ENCODE results near the gene FAM209A.
"Not testable (repeated sequence)": the region's sequence is repeated elsewhere in the genome, so short reads cannot be mapped to it uniquely, and the experiment has no call there.

The FAM209A gene

DNA sequence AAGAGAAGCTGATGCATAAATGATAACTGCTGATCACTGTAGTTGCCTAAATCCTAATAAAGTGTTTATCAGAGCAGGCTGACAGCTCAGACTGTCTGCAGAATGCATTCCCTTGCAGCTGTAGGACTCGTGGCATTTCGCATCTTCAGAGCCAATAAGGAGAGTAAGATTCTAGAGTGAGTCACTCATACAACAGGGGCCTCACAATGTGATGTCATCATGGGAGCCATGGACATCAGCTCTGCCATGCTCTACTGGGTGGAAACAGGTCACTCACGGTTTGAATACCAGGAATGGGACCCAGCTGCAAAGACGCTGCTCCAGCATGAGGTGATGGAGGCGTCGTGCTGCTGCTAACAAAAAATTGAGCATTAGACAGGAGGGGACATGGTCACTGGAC, 15.9 kb downstream of the FAM209A start:
- no peak for DNase-seq

DNA sequence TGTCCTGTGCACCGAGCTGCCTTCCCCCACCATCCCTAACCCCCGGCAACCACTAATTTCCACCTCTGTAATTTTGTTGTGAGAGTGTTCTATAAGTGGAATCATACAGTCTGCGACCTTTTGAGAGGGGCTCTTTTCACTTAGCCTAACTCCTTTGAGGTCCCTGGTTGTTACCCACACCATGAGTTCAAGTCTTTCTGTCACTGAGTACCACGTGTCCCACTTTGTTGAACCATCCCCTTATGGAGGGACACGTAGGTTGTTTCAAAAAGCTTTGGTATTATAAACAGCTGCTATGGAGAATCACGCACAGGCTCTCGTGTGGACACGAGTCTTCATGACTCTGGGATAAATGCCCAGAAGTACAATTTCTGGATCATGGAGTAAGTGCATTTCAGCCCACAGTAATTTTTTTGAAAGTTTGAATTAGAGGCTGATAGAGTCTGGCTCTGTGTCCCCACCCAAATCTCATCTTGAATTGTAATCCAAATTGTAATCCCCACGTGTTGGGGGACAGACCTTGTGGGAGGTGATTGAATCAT, 18.0 kb downstream of the FAM209A start:
- DNase-seq: no peak

DNA sequence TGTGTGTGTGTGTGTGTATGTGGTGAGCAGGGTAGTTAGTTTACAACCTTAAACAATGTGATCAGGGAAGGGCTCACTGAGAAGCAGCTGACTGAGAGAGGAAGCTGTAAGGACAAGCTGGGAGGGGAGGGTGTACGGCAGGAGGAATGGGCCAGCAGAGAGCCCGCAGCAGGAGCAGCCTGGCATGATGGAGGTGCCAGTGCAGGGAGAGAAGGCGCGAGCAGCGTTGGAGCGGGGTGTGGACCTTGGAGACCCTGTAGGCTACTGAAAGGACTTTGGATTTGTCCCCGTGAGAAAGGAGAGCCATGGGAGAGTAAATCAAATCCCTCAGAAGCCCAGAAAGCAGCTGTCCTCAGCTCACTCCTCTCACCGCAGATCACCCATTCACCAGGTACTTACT, 27.0 kb downstream of the FAM209A start:
- DNase-seq: no peak

DNA sequence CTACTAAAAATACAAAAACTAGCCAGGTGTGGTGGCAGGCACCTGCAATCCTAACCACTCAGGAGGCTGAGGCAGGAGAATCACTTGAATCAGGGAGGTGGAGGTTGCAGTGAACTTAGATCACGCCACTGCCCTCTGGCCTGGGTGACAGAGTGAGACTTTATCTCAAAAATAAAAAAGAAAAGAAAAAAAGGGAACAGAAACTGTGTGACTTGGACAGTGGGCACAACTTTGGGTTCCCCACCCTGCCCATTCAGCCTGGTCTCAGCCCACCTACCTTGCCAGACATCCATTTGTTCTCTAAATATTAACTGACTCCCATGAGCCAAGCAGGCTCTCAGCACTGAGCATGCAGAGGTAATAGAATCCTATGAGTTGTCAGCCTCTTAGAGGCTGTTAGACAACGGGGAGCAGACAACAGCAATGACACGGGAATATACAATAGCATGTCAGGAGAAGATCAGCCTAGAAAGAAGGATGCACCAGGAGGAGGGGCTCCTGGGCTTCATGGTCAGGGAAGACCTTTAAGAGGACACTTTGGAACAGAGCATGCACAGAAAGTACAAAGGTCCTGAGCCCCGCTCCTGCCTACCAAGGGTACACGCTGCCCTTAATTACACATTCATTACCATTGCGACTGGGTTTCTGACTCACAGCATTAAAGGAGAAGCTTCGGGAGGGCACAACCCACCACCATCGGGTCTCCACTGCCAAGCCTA, 28.5 kb downstream of the FAM209A start:
- DNase-seq: no peak

DNA sequence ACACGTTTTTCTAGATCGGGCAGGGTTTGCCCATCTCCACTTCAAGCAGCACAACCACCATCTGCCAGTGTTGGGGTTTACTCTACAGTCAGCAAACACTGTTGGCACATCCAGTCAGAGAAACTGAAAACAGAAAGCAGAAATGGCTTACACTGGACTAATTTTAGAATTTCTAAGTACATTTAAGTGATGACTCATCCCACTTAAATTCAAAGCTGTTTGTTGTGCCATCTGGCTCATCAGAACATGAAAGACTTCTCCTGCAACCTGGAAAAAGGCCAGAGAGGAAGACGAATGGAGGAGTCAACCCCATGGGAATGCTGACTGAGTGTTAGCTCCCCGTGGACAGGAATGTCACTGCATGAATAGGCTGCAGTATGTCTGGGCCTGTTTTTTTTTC, 30.3 kb downstream of the FAM209A start:
- peak in 1 of 5 experiments; percentile 44 for DNase-seq

DNA sequence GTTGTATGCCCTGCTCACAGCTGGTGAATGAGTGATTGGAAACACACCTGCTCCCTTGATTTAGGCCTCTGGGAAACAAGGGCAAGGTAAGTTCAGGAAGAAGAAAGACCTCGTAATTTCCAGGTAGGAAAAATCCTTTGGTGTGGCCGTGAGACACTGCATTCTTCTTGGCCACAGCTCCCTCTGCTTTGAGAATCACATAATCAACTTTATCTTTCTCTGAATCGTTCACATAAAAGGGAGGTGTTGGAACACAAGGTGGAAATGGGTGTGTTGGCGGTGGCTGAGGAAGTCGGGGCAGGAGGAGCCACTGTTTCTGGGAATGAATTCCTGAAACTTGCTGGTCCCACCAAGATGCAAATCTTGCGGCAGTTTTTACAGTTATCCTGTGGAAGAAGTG, 34.4 kb downstream of the FAM209A start:
- no peak for DNase-seq

DNA sequence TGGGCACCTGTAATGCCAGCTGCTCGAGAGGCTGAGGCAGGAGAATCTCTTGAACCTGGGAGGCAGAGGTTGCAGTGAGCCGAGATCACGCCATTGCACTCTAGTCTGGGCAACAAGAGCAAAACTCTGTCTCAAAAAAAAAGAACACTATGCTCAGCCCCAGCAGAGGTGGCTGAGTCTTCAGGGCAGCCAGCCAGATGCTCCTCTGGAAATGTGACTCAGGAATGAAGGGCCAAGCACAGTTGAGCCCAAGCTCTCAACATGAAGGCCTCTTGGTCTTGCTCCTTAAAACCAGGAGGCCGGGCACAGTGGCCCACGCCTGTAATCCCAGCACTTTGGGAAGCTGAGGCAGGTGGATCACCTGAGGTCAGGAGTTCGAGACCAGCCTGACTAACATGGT, 40.0 kb downstream of the FAM209A start:
- not testable (repeated sequence) for DNase-seq

DNA sequence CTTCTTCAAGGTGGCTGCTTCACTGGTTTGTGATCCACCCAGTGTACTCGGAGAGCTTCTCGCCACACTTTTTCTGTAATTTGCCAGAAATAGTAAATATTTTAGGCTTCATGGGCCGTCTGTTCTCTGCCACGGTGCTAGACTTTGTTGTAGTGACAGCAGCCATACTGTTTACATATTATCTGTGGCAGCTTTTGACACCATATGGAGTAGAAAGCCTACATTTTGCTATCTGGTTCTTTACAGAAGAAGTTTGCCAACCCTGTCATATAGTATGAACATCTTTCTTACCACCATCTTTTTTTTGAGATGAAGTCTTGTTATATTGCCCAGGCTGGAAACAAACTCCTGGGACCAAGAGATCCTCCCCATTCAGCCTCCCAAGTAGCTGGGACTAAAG, 41.0 kb downstream of the FAM209A start:
- no peak for DNase-seq

DNA sequence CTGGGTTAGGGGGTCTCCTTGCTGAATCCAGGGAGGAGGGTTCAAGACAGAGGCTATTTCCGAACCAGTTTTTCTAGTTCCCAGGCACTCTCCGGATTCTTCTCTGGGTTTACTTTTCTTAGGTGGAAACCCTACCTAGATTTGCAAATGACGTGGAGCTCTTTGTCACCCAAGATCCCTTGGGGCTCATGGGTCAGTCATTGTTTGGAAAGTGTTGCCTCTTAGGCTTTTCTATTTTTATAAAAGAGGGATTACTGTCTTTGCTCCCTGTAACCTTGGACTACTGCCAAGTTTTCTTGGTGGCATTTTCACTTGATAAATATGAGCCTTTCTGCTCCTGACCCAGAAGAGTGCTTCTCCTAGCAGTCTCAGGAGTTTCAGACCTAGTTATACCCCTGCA, 42.1 kb downstream of the FAM209A start:
- no peak for DNase-seq

DNA sequence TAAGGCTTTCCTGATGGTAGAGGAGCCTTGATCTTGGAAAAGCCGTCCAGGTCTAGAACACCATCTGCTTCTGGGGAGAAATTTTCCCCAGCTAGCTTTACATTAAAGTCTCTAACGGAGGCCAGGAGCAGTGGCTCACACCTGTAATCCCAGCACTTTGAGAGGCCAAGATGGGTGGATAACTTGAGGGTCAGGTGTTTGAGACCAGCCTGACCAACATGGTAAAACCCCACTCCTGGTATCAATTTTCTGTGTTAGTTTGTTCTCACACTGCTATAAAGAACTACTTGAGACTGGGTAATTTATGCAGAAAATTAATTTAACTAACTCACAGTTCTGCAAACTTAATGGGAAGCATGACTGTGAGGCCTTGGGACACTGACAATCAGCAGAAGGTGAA, 46.3 kb downstream of the FAM209A start:
- DNase-seq: no peak

DNA sequence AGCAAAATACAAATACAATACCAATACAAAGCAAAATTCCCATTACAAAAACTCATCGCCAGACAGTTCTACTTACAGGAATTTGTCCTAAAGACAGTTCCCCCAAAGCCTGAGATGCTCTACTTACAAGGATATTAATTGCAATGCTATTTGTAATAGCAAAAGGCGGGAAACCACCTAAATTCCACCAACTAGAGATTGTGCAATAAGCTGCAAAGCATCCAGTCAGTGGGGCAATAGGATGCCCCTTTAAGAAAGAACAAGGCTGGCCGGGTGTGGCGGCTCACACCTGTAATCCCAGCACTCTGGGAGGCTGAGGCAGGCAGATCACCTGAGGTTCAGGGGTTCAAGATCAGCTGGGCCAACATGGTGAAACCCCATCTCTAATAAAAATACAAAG, 47.6 kb downstream of the FAM209A start:
- no peak for DNase-seq

DNA sequence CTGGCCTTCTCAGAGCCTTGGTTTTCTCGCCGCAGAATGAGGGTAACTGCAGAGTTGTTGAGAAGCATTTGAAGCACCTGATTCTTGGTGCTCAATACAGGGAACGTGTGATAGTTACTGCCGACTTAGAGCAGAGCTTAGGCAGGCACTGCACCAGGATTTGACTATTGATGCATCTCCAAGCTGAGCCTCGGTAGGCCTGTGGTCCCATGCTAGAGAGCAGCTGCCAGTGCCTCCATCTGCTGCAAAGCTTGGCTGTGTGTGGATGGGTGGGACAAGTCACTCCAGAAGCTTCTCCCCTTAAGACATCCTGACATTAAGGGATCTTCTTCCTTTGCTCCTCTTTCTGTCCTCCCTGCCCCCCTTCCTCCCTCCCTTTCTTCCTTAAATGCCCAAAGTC, 49.4 kb downstream of the FAM209A start:
- no peak for DNase-seq

DNA sequence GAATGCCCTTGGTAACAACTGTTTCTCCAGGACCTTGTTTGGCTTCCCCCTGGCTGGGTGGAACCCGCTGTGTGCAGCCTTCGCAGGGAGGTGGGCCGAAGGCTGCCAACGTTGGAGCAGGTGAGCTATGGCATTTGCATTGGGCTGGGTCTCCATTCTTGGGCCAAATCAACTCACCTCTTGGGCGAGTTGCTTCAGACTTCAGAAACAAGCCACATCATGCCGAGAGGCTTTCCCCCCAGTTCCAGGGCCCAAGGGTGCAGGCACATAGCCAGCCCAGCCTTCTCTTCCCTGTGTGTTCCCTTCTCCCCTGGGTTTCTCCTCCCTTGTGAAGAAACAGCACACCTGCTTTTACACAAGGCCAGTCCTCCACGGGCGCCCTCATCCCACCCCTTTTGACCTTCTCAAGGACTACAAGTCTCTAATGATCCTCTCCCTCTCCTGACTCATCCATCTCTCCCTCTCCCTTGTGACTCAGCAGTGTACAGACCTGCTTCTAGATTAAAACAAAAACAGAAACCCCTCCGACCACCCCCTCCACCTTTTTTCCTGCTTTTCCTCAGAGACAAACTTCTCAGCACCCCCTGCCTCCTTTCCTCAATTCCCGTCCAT, 50.1 kb downstream of the FAM209A start:
- no peak for DNase-seq

DNA sequence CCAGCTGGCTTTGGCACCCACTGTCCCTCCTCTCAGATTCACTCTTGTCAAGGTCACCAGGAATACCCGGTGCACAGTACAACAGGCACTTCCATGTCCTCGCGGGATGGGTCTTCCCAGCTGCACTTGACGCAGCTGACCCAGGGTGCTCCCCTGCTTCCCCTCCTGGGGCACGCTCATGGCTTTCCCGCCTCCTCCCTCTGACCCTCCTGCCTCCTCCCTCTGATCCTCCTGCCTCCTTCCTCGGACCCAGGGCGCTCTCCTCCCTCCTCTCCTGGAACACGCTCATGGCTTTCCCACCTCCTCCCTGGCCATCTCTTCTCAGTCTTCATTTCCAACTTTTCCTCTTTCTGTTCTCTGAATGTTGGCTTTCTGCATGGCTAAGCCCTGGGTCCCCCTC, 50.6 kb downstream of the FAM209A start:
- no peak for DNase-seq

Data from T-helper 2 cell (primary cell).